22Rv1 (cell line): ENCODE data around the gene SMIM14.

Experiments
- ZFX ChIP-seq: fragments of 450-650 bp; IDR thresholded peaks from 2 replicates; pipeline ENCODE4 v1.6.1; 2017; ENCODE audit warnings: antibody characterized with exemption, borderline replicate concordance
- TF ChIP-seq, protein P1 (sequence below): fragments of 450-650 bp; IDR thresholded peaks from 2 replicates; pipeline ENCODE4 v1.5.1; 2017; ENCODE audit warnings: mild to moderate bottlenecking

DNA sequence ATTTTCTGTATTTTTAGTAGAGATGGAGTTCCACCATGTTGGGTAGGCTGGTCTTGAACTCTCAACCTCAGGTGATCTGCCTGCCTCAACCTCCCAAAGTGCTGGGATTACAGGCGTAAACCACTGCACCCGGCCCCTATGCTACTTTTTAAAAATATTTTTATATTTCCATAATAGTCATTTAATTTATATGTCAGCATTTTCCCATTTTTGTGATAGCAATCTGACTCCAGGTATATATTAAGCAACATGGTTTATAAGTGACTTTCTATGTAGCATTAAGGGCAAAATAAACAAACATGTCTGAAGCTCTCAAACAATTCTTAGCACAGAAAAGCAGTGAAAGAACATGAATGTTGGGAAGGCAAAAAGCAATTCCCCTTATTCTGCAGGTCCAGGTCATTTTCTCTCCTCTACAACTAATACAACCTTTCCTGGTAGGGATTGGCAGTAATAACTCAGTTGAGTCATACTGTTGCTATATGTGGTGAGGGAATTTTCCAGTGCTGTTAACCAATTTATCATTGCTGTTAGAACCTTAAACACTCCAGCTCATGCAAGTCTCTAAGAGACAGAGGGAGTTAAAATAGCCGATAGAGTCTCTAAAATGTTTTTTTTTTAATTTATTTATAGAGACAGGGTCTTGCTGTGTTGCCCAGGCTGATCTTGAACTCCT is 24.0 kb downstream of the SMIM14 start:
- TF ChIP-seq, protein P1, sequence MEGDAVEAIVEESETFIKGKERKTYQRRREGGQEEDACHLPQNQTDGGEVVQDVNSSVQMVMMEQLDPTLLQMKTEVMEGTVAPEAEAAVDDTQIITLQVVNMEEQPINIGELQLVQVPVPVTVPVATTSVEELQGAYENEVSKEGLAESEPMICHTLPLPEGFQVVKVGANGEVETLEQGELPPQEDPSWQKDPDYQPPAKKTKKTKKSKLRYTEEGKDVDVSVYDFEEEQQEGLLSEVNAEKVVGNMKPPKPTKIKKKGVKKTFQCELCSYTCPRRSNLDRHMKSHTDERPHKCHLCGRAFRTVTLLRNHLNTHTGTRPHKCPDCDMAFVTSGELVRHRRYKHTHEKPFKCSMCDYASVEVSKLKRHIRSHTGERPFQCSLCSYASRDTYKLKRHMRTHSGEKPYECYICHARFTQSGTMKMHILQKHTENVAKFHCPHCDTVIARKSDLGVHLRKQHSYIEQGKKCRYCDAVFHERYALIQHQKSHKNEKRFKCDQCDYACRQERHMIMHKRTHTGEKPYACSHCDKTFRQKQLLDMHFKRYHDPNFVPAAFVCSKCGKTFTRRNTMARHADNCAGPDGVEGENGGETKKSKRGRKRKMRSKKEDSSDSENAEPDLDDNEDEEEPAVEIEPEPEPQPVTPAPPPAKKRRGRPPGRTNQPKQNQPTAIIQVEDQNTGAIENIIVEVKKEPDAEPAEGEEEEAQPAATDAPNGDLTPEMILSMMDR: no peak
- no peak for TF ChIP-seq ZFX
